Activated CD8-positive, alpha-beta memory T cell treated with anti-CD3 and anti-CD28 coated beads, Interleukin-2, amount 10 ng/mL, durations not matched to agents 7 days and 5 days (primary cell): ENCODE data around the gene KCNK6. TPM values are rescaled to one million over a fixed set of nuclear protein-coding genes. Genes with fewer than 3 reads are reported as not detected.
"Not testable (repeated sequence)": the region's sequence is repeated elsewhere in the genome, so short reads cannot be mapped to it uniquely, and the experiment has no call there.

Experiments used
- ATAC-seq: fragments of 150-1000 bp; cut with Tn5 transposase; one replicate; pipeline ENCODE4 v1.10.0; 2021; ENCODE audit warnings: moderate library complexity
- CTCF ChIA-PET: fragments of 350-600 bp; sonication (Branson Sonifier 250); formaldehyde crosslinking; loops from one replicate; lab custom pipeline; 2021; ENCODE audit warnings: antibody characterized with exemption; lab: Charles Lee
- DNase-seq: peaks from one replicate; pipeline ENCODE4 v3.0.0-alpha.2; 2020
- H3K27ac Mint-ChIP-seq: one replicate; pipeline ENCODE4 v1.8.0; 2021; ENCODE audit warnings: mild to moderate bottlenecking, mixed read lengths
- H3K27me3 Mint-ChIP-seq: one replicate; pipeline ENCODE4 v1.8.0; 2021; ENCODE audit warnings: mixed read lengths
- H3K36me3 Mint-ChIP-seq: one replicate; pipeline ENCODE4 v1.8.0; 2021; ENCODE audit warnings: mild to moderate bottlenecking, mixed read lengths
- H3K4me1 Mint-ChIP-seq: one replicate; pipeline ENCODE4 v1.8.0; 2021; ENCODE audit warnings: mixed read lengths
- H3K4me3 Mint-ChIP-seq: one replicate; pipeline ENCODE4 v1.8.0; 2021; ENCODE audit warnings: mild to moderate bottlenecking, moderate library complexity, mixed read lengths
- H3K9me3 Mint-ChIP-seq: one replicate; pipeline ENCODE4 v1.8.0; 2022; ENCODE audit warnings: low read depth, mixed read lengths
- total RNA-seq, 2 experiments: library from RNA; stranded (reverse); gene quantifications; one replicate each; pipeline ENCODE4 v1.2.3, GENCODE V29; 2021

The KCNK6 gene
- total RNA-seq, 2 experiments from 2014 or later = 10.8 to 13.5 TPM

- Mint-ChIP-seq H3K27me3 (no peaks in the 10 kb centered on the region), H3K4me3 (peak overlapping the region; percentile 79), H3K27ac (no peak overlapping the region), H3K4me1 (peaks cover 54% of the 10 kb centered on the region), H3K9me3 (no peaks in the 10 kb centered on the region), H3K36me3 (peaks cover 1% of the 10 kb centered on the region)
- CTCF ChIA-PET = interaction anchor here (0.8 to 5.7 kb wide), 6 partner anchors 11 to 581 kb away, joined by 3 to 41 read pairs (median 5); partner anchors contain the start of genes CATSPERG, NFKBIB and SIRT2
- ATAC-seq (no peak), DNase-seq (no peak)
Measured at GRCh38 chr19:38318660-38319059, 985 bp upstream of the KCNK6 start.

- peaks cover 2% of the 10 kb centered on the region for H3K36me3 Mint-ChIP-seq
- DNase-seq (no peak), ATAC-seq (no peak)
- peak overlapping the region; percentile 79 for H3K4me3 Mint-ChIP-seq
- no peaks in the 10 kb centered on the region for H3K27me3 Mint-ChIP-seq
- H3K4me1 Mint-ChIP-seq = peaks cover 46% of the 10 kb centered on the region
- no peaks in the 10 kb centered on the region for H3K9me3 Mint-ChIP-seq
- no peak overlapping the region for H3K27ac Mint-ChIP-seq
- CTCF ChIA-PET = interaction anchor here (1.1 to 5.7 kb wide), 3 partner anchors 12 to 96 kb away, joined by 3 to 41 read pairs (median 6); partner anchors contain the start of gene CATSPERG
Measured at GRCh38 chr19:38320969-38321339, 1.3 kb downstream of the KCNK6 start.

- DNase-seq (no peak), ATAC-seq (no peak)
- Mint-ChIP-seq H3K27ac (no peak overlapping the region), H3K9me3 (no peaks in the 10 kb centered on the region), H3K36me3 (peaks cover 3% of the 10 kb centered on the region), H3K4me1 (peaks cover 42% of the 10 kb centered on the region), H3K4me3 (no peak overlapping the region), H3K27me3 (no peaks in the 10 kb centered on the region)
- CTCF ChIA-PET = interaction anchor here (5.7 kb wide), 1 partner anchor 11 kb away, joined by 41 read pairs; the partner anchor contains the start of gene CATSPERG
Measured at GRCh38 chr19:38321646-38322196, 2.1 kb downstream of the KCNK6 start.

GRCh38 chr19:38323291-38323690, 3.6 kb downstream of the KCNK6 start:
- no peaks in the 10 kb centered on the region for H3K9me3 Mint-ChIP-seq
- peaks cover 31% of the 10 kb centered on the region for H3K4me1 Mint-ChIP-seq
- no peak overlapping the region for H3K4me3 Mint-ChIP-seq
- CTCF ChIA-PET = no interaction called here
- DNase-seq (no peak), ATAC-seq (no peak)
- no peak overlapping the region for H3K27ac Mint-ChIP-seq
- H3K36me3 Mint-ChIP-seq = peaks cover 8% of the 10 kb centered on the region
- no peaks in the 10 kb centered on the region for H3K27me3 Mint-ChIP-seq

GRCh38 chr19:38324431-38324830, 4.8 kb downstream of the KCNK6 start:
- CTCF ChIA-PET = interaction anchor here (1.1 to 1.5 kb wide), 2 partner anchors 9 to 81 kb away, joined by 3 to 4 read pairs; no protein-coding TSS in a partner anchor
- Mint-ChIP-seq H3K4me1 (peaks cover 21% of the 10 kb centered on the region), H3K27me3 (no peaks in the 10 kb centered on the region), H3K36me3 (peaks cover 11% of the 10 kb centered on the region), H3K4me3 (no peak overlapping the region), H3K27ac (no peak overlapping the region), H3K9me3 (no peaks in the 10 kb centered on the region)
- no peak for ATAC-seq
- DNase-seq = no peak

GRCh38 chr19:38326591-38326990, 6.9 kb downstream of the KCNK6 start:
- CTCF ChIA-PET = no interaction called here
- no peak overlapping the region for H3K27ac Mint-ChIP-seq
- H3K9me3 Mint-ChIP-seq = no peaks in the 10 kb centered on the region
- ATAC-seq (no peak), DNase-seq (no peak)
- no peak overlapping the region for H3K4me3 Mint-ChIP-seq
- peaks cover 8% of the 10 kb centered on the region for H3K4me1 Mint-ChIP-seq
- no peaks in the 10 kb centered on the region for H3K27me3 Mint-ChIP-seq
- H3K36me3 Mint-ChIP-seq = peaks cover 11% of the 10 kb centered on the region

- CTCF ChIA-PET = interaction anchor here (0.7 kb wide), 1 partner anchor 10 kb away, joined by 3 read pairs; the partner anchor contains the start of gene KCNK6
- Mint-ChIP-seq H3K27me3 (no peaks in the 10 kb centered on the region), H3K27ac (no peak overlapping the region), H3K9me3 (no peaks in the 10 kb centered on the region), H3K4me1 (no peaks in the 10 kb centered on the region), H3K36me3 (peaks cover 10% of the 10 kb centered on the region), H3K4me3 (no peak overlapping the region)
- ATAC-seq = no peak
- DNase-seq = no peak
Measured at GRCh38 chr19:38329651-38330050, 10.0 kb downstream of the KCNK6 start.

GRCh38 chr19:38331728-38332127, 12.1 kb downstream of the KCNK6 start:
- CTCF ChIA-PET = interaction anchor here (1.1 to 6.2 kb wide), 6 partner anchors 12 to 98 kb away, joined by 3 to 70 read pairs (median 4); partner anchors contain the start of genes KCNK6 and PSMD8
- no peak for DNase-seq
- H3K36me3 Mint-ChIP-seq = peaks cover 8% of the 10 kb centered on the region

GRCh38 chr19:38333245-38333644, 13.6 kb downstream of the KCNK6 start:
- Mint-ChIP-seq H3K9me3 (no peaks in the 10 kb centered on the region), H3K4me3 (no peak overlapping the region), H3K27me3 (no peaks in the 10 kb centered on the region), H3K4me1 (peaks cover 8% of the 10 kb centered on the region), H3K36me3 (peaks cover 3% of the 10 kb centered on the region), H3K27ac (no peak overlapping the region)
- no peak for DNase-seq
- CTCF ChIA-PET = interaction anchor here (0.7 to 6.2 kb wide), 8 partner anchors 8 to 431 kb away, joined by 3 to 70 read pairs (median 4); partner anchors contain the start of genes FAM98C, KCNK6 and PSMD8
- ATAC-seq = no peak

More at GRCh38 chr19:38331728-38332127, 12.1 kb downstream of the KCNK6 start:
- ATAC-seq = no peak
- H3K4me1 Mint-ChIP-seq = peaks cover under 1% of the 10 kb centered on the region
- H3K9me3 Mint-ChIP-seq = no peaks in the 10 kb centered on the region
- no peak overlapping the region for H3K27ac Mint-ChIP-seq
- no peaks in the 10 kb centered on the region for H3K27me3 Mint-ChIP-seq
- H3K4me3 Mint-ChIP-seq = no peak overlapping the region

GRCh38 chr19:38335949-38336637, 16.4 kb downstream of the KCNK6 start:
- H3K4me1 Mint-ChIP-seq = peaks cover 12% of the 10 kb centered on the region
- H3K4me3 Mint-ChIP-seq = peak overlapping the region; percentile 86
- H3K9me3 Mint-ChIP-seq = no peaks in the 10 kb centered on the region
- H3K27me3 Mint-ChIP-seq = no peaks in the 10 kb centered on the region
- peak overlapping the region; percentile 99 for H3K27ac Mint-ChIP-seq
- ATAC-seq (peak; percentile 80), DNase-seq (peak; percentile 98)
- CTCF ChIA-PET = interaction anchor here (0.6 to 6.2 kb wide), 21 partner anchors 16 to 597 kb away, joined by 3 to 70 read pairs (median 5); partner anchors contain the start of genes EIF3K, FAM98C, KCNK6 and PSMD8
- H3K36me3 Mint-ChIP-seq = no peaks in the 10 kb centered on the region

GRCh38 chr19:38336638-38337359, 17.2 kb downstream of the KCNK6 start:
- DNase-seq (peak; percentile 98), ATAC-seq (peak; percentile 72)
- H3K36me3 Mint-ChIP-seq = no peaks in the 10 kb centered on the region
- peak overlapping the region; percentile 86 for H3K4me3 Mint-ChIP-seq
- peak overlapping the region; percentile 99 for H3K27ac Mint-ChIP-seq
- peaks cover 12% of the 10 kb centered on the region for H3K4me1 Mint-ChIP-seq
- no peaks in the 10 kb centered on the region for H3K27me3 Mint-ChIP-seq
- CTCF ChIA-PET = interaction anchor here (0.9 to 6.2 kb wide), 8 partner anchors 38 to 597 kb away, joined by 3 to 70 read pairs (median 8); partner anchors contain the start of genes FAM98C, PSMD8, SIPA1L3 and WDR87
- H3K9me3 Mint-ChIP-seq = no peaks in the 10 kb centered on the region

GRCh38 chr19:38337360-38337653, 17.7 kb downstream of the KCNK6 start:
- Mint-ChIP-seq H3K36me3 (no peaks in the 10 kb centered on the region), H3K9me3 (no peaks in the 10 kb centered on the region), H3K4me1 (peaks cover 12% of the 10 kb centered on the region), H3K4me3 (peak overlapping the region; percentile 86), H3K27ac (peak overlapping the region; percentile 99), H3K27me3 (no peaks in the 10 kb centered on the region)
- CTCF ChIA-PET = interaction anchor here (0.9 to 5.3 kb wide), 2 partner anchors 37 to 435 kb away, joined by 5 to 46 read pairs; partner anchors contain the start of gene PSMD8
- ATAC-seq = no peak
- no peak for DNase-seq

- not testable (repeated sequence) for H3K9me3 Mint-ChIP-seq, DNase-seq, H3K4me3 Mint-ChIP-seq, H3K27ac Mint-ChIP-seq, H3K27me3 Mint-ChIP-seq, H3K36me3 Mint-ChIP-seq, ATAC-seq
- CTCF ChIA-PET = interaction anchor here (1.0 to 5.3 kb wide), 2 partner anchors 36 to 95 kb away, joined by 3 to 46 read pairs; partner anchors contain the start of gene PSMD8
- H3K4me1 Mint-ChIP-seq = peaks cover 12% of the 10 kb centered on the region
Measured at GRCh38 chr19:38339011-38339410, 19.4 kb downstream of the KCNK6 start.
